Muscle layer of duodenum (tissue), 2 donors: ENCODE results near the gene CLSTN3.

Experiments used
- H3K27ac ChIP-seq: one replicate; pipeline ENCODE4 v1.7.0; 2013; ENCODE audit warnings: mild to moderate bottlenecking, low read length
- H3K27me3 ChIP-seq: one replicate; pipeline ENCODE4 v1.7.0; 2013; ENCODE audit warnings: low read depth, mild to moderate bottlenecking, control low read depth, low read length
- H3K36me3 ChIP-seq, 2 donors: one replicate each; pipeline ENCODE4 v1.7.0; 2013; ENCODE audit warnings: low read length in 2 of 2, control low read depth in 1 of 2, mild to moderate bottlenecking in 1 of 2; ENCODE audit not compliant: insufficient read depth in 2 of 2, control insufficient read depth in 1 of 2
- H3K4me1 ChIP-seq, 2 donors: one replicate each; pipeline ENCODE4 v1.7.0; 2013; ENCODE audit warnings: low read length in 2 of 2, mild to moderate bottlenecking in 2 of 2, control low read depth in 1 of 2, moderate library complexity in 1 of 2; ENCODE audit not compliant: insufficient read depth in 2 of 2, control insufficient read depth in 1 of 2
- H3K4me3 ChIP-seq, 2 donors: one replicate each; pipeline ENCODE4 v1.7.0; 2013; ENCODE audit warnings: low read length in 2 of 2, low read depth in 1 of 2, mild to moderate bottlenecking in 1 of 2
- H3K9me3 ChIP-seq, 2 donors: one replicate each; pipeline ENCODE4 v1.7.0; 2013; ENCODE audit warnings: low read length in 2 of 2, control low read depth in 1 of 2, mild to moderate bottlenecking in 1 of 2; ENCODE audit not compliant: control insufficient read depth in 1 of 2
- donor health status: healthy.

CLSTN3 gene

GRCh38 chr12:7129872-7130691 lies at the start of gene CLSTN3:
Gene CLSTN3 (plus strand): TSS chr12:7130371. CDS start chr12:7130649, 278 bp downstream.
- Histone ChIP-seq H3K9me3 (no peaks in the 10 kb centered on the region), H3K27ac (peak within 1 kb of the TSS; percentile 56)

DNA sequence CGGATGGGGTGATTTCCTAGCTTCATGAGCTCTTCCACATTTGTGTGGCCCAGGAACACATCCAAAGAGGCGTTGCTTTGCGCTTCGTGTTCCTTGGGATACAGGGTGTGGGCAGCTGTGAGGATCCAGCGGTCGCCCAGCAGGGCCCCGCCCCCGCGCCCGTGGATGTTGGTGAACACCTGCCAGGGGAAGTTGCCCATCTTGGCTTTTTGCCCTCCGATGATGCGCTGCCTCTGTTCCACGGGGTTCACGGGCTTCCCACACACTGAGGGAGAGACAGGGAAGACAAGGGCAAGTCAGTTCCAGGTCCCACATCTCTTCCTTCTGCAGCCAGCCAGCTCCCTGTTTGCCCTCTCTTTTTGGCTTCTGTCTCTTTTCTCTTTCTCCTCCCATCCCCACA lies 49.1 kb upstream of the CLSTN3 start:
- Histone ChIP-seq H3K4me1 (no peaks in the 10 kb centered on the region), H3K27ac (no peak overlapping the region), H3K4me3 (no peak overlapping the region), H3K9me3 (no peaks in the 10 kb centered on the region), H3K36me3 (peaks cover 28 to 42% of the 10 kb centered on the region in 2 donors), H3K27me3 (no peaks in the 10 kb centered on the region)

More at GRCh38 chr12:7129872-7130691, at the start of gene CLSTN3:
- H3K36me3 ChIP-seq: peaks cover 0 to 9% of the 10 kb centered on the region in 2 donors
- peak within 1 kb of the TSS; percentile 73 to 78 for H3K4me3 ChIP-seq
- H3K4me1 ChIP-seq: peaks cover 0 to 20% of the 10 kb centered on the region in 2 donors
- H3K27me3 ChIP-seq: peaks cover 3% of the 10 kb centered on the region

- no peak overlapping the region for H3K4me3 ChIP-seq
- no peaks in the 10 kb centered on the region for H3K27me3 ChIP-seq
- H3K4me1 ChIP-seq: no peaks in the 10 kb centered on the region
- no peaks in the 10 kb centered on the region for H3K9me3 ChIP-seq
- no peak overlapping the region for H3K27ac ChIP-seq
- H3K36me3 ChIP-seq: peaks cover 36 to 58% of the 10 kb centered on the region in 2 donors
Measured at GRCh38 chr12:7083125-7083524, 47.0 kb upstream of the CLSTN3 start.

DNA sequence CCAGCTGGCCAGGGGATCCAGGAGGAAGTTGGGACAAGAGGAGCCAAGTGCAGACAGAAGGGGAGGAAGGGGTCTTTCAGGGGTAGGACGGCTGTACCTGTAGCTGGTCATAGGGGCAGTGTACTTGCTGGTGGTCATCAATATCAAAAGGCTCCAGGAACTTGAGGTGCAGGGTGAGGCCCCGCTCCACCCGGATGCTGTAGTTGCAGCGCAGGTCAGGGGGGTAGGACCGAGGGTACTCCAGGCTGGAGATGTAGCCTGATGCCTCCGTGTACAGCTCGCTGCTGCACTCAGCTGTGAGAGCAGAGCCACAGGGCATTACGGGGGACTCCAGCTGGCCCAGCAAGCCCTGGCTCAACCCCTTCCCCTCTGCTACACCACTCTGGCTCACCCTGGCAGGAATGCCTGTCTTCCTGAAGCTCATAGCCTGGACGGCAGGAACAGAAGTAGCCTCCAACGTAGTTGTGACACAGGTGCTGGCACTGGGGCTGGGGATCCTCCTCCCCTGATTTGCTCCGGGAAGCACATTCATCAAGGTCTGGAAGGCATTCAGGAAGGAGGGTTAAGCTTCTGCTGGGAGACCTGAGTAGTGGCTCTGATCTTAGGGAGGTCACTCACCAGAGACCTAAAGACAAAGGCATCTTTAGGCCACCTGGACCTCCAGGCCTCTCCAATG lies 40.8 kb upstream of the CLSTN3 start:
- Histone ChIP-seq H3K36me3 (peaks cover 20 to 49% of the 10 kb centered on the region in 2 donors), H3K27ac (no peak overlapping the region), H3K27me3 (no peaks in the 10 kb centered on the region), H3K4me3 (no peak overlapping the region), H3K9me3 (no peaks in the 10 kb centered on the region), H3K4me1 (peaks cover 4 to 17% of the 10 kb centered on the region in 2 donors)

DNA sequence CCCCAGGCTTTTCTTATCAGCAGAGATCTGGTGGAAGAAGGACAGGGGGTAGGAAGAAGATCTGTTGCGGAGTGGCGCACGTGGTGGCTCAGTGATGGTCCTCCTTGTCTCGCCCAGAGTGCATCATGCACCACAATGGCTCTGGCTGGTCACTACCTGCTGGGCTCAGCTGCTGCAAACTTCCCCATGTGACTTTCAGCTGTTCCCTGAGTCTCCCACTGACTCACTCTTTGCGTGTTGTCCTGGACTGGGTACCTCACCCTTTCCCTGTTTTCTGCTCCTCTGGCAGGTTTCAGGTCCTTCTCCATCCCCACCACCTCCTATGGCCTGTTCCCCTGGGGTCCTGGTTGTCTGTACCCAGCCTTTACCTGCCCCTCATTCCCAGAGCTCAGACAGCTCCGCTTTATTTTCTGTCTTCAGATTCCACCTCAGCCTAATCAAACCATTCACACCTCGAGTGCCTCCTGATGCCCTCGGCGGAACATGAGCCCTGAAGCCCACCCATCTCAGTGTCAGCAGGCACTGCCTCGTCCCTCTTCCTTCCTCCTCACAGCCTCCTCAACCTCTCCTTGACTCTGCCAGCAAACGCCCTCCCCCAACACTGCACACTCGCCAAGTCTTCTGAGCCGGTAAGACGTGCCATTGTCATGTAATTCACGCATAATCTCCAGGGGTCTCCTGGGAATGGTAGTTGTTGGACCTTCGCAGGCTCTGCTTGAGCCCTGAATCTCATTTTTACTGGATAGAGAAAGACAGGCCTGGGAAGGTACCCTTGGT lies 39.8 kb upstream of the CLSTN3 start:
- peaks cover 4 to 17% of the 10 kb centered on the region in 2 donors for H3K4me1 ChIP-seq
- H3K9me3 ChIP-seq: no peaks in the 10 kb centered on the region
- peaks cover 13 to 39% of the 10 kb centered on the region in 2 donors for H3K36me3 ChIP-seq
- H3K27me3 ChIP-seq: no peaks in the 10 kb centered on the region
- H3K27ac ChIP-seq: peak overlapping the region; percentile 92
- peak overlapping the region; percentile 74 to 84 for H3K4me3 ChIP-seq

DNA sequence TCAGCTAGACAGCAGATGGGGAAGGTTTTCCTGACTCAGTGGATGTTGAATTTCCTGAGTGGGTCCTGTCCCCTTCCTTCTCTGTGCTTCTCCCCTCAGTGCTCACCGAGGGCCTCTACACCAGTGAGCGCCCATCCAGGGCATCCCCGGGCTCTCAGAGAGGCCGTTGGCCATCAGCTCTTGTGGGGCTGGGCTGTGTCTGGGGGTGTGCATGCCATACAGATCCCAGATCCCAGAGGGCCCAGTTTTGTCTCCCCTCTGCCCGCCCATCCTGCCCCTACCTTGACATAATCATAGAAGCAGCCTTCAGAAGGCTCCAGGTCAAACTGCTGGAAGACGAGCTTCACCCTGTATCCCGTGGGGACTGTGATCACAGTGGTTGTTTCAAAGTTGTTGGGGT lies 39.0 kb upstream of the CLSTN3 start:
- peaks cover 4 to 17% of the 10 kb centered on the region in 2 donors for H3K4me1 ChIP-seq
- peak overlapping the region; percentile 92 for H3K27ac ChIP-seq
- peak overlapping the region; percentile 74 to 84 for H3K4me3 ChIP-seq
- no peaks in the 10 kb centered on the region for H3K9me3 ChIP-seq
- H3K27me3 ChIP-seq: no peaks in the 10 kb centered on the region
- peaks cover 8 to 32% of the 10 kb centered on the region in 2 donors for H3K36me3 ChIP-seq

GRCh38 chr12:7091660-7092228 lies 38.4 kb upstream of the CLSTN3 start:
- H3K4me3 ChIP-seq: peak overlapping the region; percentile 74 to 84
- H3K27me3 ChIP-seq: no peaks in the 10 kb centered on the region
- H3K4me1 ChIP-seq: peaks cover 4 to 17% of the 10 kb centered on the region in 2 donors
- H3K27ac ChIP-seq: peak overlapping the region; percentile 92
- no peaks in the 10 kb centered on the region for H3K9me3 ChIP-seq
- H3K36me3 ChIP-seq: peaks cover 6 to 26% of the 10 kb centered on the region in 2 donors

GRCh38 chr12:7092229-7092985 lies 37.8 kb upstream of the CLSTN3 start, which contains the start of gene C1R:
Gene C1R (minus strand): TSS chr12:7092445. CDS start chr12:7092388, 57 bp downstream.
- Histone ChIP-seq H3K36me3 (peaks cover 3 to 24% of the 10 kb centered on the region in 2 donors), H3K27ac (peak within 1 kb of the TSS; percentile 92), H3K4me1 (peaks cover 4 to 17% of the 10 kb centered on the region in 2 donors), H3K27me3 (no peaks in the 10 kb centered on the region), H3K4me3 (peak within 1 kb of the TSS; percentile 74 to 84), H3K9me3 (no peaks in the 10 kb centered on the region)

DNA sequence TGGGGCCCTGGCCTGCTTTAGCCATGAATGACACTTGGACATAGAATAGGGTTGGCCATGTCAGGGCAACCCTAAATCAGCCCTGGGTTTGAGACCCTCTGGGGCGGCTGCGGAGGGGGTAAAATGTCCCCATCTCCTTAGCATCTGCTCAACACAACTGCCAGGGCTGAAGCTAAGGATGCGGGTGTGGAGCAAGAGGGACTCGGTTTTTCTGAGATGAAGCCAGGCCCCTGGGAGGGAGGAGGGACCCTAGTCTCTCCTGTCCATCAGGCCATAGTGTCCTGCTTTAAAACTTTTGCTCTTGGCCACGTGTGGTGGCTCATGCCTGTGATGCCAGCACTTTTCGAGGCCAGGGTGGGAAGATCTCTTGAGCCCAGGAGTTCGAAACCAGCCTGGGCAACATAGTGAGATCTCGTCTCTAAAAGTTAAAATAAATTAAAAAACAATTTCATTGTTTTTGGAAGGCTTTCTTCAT lies 37.1 kb upstream of the CLSTN3 start:
- no peak overlapping the region for H3K4me3 ChIP-seq

DNA sequence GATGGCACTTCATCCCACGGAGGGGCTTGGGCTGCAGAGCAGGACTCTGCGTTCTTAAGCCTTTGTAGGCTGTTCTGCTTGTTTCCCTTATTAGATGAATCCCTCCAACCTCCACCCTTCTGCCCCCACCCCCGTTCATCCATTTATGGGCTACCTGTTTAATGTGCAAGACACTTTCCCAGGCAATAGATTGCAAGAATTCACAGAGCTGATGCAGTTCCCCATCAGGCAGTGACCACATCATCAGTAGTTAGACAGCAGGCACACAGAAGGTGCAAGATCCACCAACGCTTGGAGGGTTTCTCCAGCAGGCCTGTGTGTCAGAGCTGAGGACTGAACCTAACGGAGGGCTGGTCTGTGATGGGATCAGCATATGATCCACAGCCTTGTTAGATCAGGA lies 36.7 kb upstream of the CLSTN3 start:
- Histone ChIP-seq H3K9me3 (no peaks in the 10 kb centered on the region), H3K36me3 (peaks cover 0 to 17% of the 10 kb centered on the region in 2 donors), H3K27ac (no peak overlapping the region), H3K27me3 (no peaks in the 10 kb centered on the region), H3K4me3 (no peak overlapping the region), H3K4me1 (peaks cover 4 to 17% of the 10 kb centered on the region in 2 donors)

More for the DNA sequence above, 37.1 kb upstream of the CLSTN3 start:
- H3K27me3 ChIP-seq: no peaks in the 10 kb centered on the region
- H3K36me3 ChIP-seq: peaks cover 0 to 18% of the 10 kb centered on the region in 2 donors
- no peaks in the 10 kb centered on the region for H3K9me3 ChIP-seq
- peaks cover 4 to 17% of the 10 kb centered on the region in 2 donors for H3K4me1 ChIP-seq
- peak overlapping the region; percentile 92 for H3K27ac ChIP-seq
